WTC11 (cell line): ENCODE measurements around the gene PCDHA3. TPM values are rescaled to one million over a fixed set of nuclear protein-coding genes. Genes with fewer than 3 reads are reported as not detected.
"Not testable (repeated sequence)": the region's sequence is repeated elsewhere in the genome, so short reads cannot be mapped to it uniquely, and the experiment has no call there.

Source experiments
- ATAC-seq: fragments of 200-7000 bp; cut with Tn5 transposase; 2 replicates; pipeline ENCODE4 v1.10.0; 2021; ENCODE audit warnings: mild to moderate bottlenecking, moderate library complexity
- CTCF ChIA-PET: fragments of 300-600 bp; sonication (Branson Sonifier 250); formaldehyde crosslinking; loops from one replicate; lab custom pipeline; 2021; ENCODE audit warnings: antibody characterized with exemption; lab: Charles Lee
- POLR2A ChIA-PET: fragments of 350-600 bp; sonication (Branson Sonifier 250); formaldehyde crosslinking; loops from one replicate; lab custom pipeline; 2021; ENCODE audit warnings: antibody characterized with exemption; lab: Charles Lee
- DNase-seq: peaks from one replicate; pipeline ENCODE4 v3.0.0; 2021; ENCODE audit warnings: low spot score
- H3K27ac Mint-ChIP-seq: 2 replicates; pipeline ENCODE4 v1.8.0; 2021; ENCODE audit warnings: mixed read lengths
- H3K27me3 Mint-ChIP-seq: 2 replicates; pipeline ENCODE4 v1.8.0; 2021; ENCODE audit warnings: low read depth, mild to moderate bottlenecking, moderate library complexity, mixed read lengths
- H3K36me3 Mint-ChIP-seq: 2 replicates; pipeline ENCODE4 v1.8.0; 2021; ENCODE audit warnings: mixed read lengths
- H3K4me1 Mint-ChIP-seq: 2 replicates; pipeline ENCODE4 v1.8.0; 2022; ENCODE audit warnings: mixed read lengths
- H3K4me3 Mint-ChIP-seq: 2 replicates; pipeline ENCODE4 v1.8.0; 2021; ENCODE audit warnings: mild to moderate bottlenecking, moderate library complexity, mixed read lengths
- H3K9me3 Mint-ChIP-seq: 2 replicates; pipeline ENCODE4 v1.8.0; 2021; ENCODE audit warnings: mixed read lengths
- ATF1 ChIP-seq: sonication (generic); formaldehyde crosslinking; IDR thresholded peaks from 2 replicates; pipeline ENCODE4 v1.8.1; 2023; ENCODE audit warnings: mild to moderate bottlenecking, moderate library complexity, missing genetic modification reagents
- GABPB1 ChIP-seq: sonication (generic); formaldehyde crosslinking; IDR thresholded peaks from 2 replicates; pipeline ENCODE4 v1.8.1; 2023; ENCODE audit warnings: mild to moderate bottlenecking, missing genetic modification reagents
- GTF2I ChIP-seq: fragments of 250-450 bp; sonication (Bioruptor Pico); conservative IDR thresholded peaks from 2 replicates; pipeline ENCODE4 v1.4.0; 2021; ENCODE audit warnings: mild to moderate bottlenecking
- IRF2 ChIP-seq: sonication (generic); formaldehyde crosslinking; IDR thresholded peaks from 2 replicates; pipeline ENCODE4 v1.8.0; 2022; ENCODE audit warnings: low read depth, missing genetic modification reagents, borderline replicate concordance
- NFYB ChIP-seq: sonication (generic); formaldehyde crosslinking; conservative IDR thresholded peaks from 2 replicates; pipeline ENCODE4 v1.8.0; 2022; ENCODE audit warnings: low read depth, missing genetic modification reagents
- OVOL2 ChIP-seq: fragments of 250-450 bp; sonication (Bioruptor Pico); IDR thresholded peaks from 2 replicates; pipeline ENCODE4 v1.9.0; 2021; ENCODE audit warnings: mild to moderate bottlenecking, borderline replicate concordance
- PRRX2 ChIP-seq: fragments of 250-450 bp; sonication (Bioruptor Pico); IDR thresholded peaks from 2 replicates; pipeline ENCODE4 v1.8.0; 2021; ENCODE audit warnings: mild to moderate bottlenecking
- RORB ChIP-seq: fragments of 250-450 bp; sonication (Bioruptor Pico); IDR thresholded peaks from 2 replicates; pipeline ENCODE4 v1.9.0; 2021; ENCODE audit warnings: mild to moderate bottlenecking
- SMAD4 ChIP-seq: sonication (generic); formaldehyde crosslinking; IDR thresholded peaks from 2 replicates; pipeline ENCODE4 v1.8.0; 2022; ENCODE audit warnings: mild to moderate bottlenecking, missing genetic modification reagents
- total RNA-seq: library from RNA; stranded (reverse); gene quantifications from 3 replicates; pipeline ENCODE4 v1.2.3, GENCODE V29; 2021
- TF ChIP-seq, protein P1 (sequence below): sonication (generic); formaldehyde crosslinking; IDR thresholded peaks from 2 replicates; pipeline ENCODE4 v1.8.0; 2023; ENCODE audit warnings: mild to moderate bottlenecking, missing genetic modification reagents
- TF ChIP-seq, protein P2 (sequence below): sonication (generic); formaldehyde crosslinking; IDR thresholded peaks from 2 replicates; pipeline ENCODE4 v1.8.1; 2023; ENCODE audit warnings: mild to moderate bottlenecking, missing genetic modification reagents
- TF ChIP-seq, protein P3 (sequence below): sonication (generic); formaldehyde crosslinking; IDR thresholded peaks from 2 replicates; pipeline ENCODE4 v1.8.1; 2023; ENCODE audit warnings: mild to moderate bottlenecking, moderate library complexity, missing genetic modification reagents
- TF ChIP-seq, protein P4 (sequence below): fragments of 200-600 bp; IDR thresholded peaks from 2 replicates; pipeline ENCODE4 v1.8.0; 2022; ENCODE audit warnings: antibody characterized with exemption
- TF ChIP-seq, protein P5 (sequence below): sonication (generic); formaldehyde crosslinking; IDR thresholded peaks from 2 replicates; pipeline ENCODE4 v1.8.0; 2022; ENCODE audit warnings: missing genetic modification reagents
- TF ChIP-seq, protein P6 (sequence below): fragments of 250-450 bp; sonication (Bioruptor Pico); IDR thresholded peaks from 2 replicates; pipeline ENCODE4 v1.9.0; 2021; ENCODE audit warnings: mild to moderate bottlenecking
- TF ChIP-seq, protein P7 (sequence below): sonication (generic); formaldehyde crosslinking; IDR thresholded peaks from 2 replicates; pipeline ENCODE4 v1.8.0; 2022; ENCODE audit warnings: mild to moderate bottlenecking, missing genetic modification reagents

PCDHA3 gene
- total RNA-seq, 1 experiment from 2014 or later: 3.4 TPM

DNA sequence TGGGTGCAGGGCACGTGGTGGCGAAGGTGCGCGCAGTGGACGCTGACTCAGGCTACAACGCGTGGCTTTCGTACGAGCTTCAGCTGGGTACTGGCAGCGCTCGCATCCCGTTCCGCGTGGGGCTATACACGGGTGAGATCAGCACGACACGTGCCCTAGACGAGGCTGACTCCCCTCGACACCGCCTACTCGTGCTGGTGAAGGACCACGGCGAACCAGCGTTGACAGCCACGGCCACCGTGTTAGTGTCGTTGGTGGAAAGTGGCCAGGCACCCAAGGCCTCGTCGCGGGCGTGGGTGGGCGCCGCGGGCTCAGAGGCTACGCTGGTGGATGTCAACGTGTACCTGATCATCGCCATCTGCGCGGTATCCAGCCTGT, 4.2 kb upstream of the PCDHA3 start (continued):
- TF ChIP-seq, protein P1, sequence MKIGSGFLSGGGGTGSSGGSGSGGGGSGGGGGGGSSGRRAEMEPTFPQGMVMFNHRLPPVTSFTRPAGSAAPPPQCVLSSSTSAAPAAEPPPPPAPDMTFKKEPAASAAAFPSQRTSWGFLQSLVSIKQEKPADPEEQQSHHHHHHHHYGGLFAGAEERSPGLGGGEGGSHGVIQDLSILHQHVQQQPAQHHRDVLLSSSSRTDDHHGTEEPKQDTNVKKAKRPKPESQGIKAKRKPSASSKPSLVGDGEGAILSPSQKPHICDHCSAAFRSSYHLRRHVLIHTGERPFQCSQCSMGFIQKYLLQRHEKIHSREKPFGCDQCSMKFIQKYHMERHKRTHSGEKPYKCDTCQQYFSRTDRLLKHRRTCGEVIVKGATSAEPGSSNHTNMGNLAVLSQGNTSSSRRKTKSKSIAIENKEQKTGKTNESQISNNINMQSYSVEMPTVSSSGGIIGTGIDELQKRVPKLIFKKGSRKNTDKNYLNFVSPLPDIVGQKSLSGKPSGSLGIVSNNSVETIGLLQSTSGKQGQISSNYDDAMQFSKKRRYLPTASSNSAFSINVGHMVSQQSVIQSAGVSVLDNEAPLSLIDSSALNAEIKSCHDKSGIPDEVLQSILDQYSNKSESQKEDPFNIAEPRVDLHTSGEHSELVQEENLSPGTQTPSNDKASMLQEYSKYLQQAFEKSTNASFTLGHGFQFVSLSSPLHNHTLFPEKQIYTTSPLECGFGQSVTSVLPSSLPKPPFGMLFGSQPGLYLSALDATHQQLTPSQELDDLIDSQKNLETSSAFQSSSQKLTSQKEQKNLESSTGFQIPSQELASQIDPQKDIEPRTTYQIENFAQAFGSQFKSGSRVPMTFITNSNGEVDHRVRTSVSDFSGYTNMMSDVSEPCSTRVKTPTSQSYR: no peak
- TF ChIP-seq ATF1 (CRISPR knock-in tag) (no peak), SMAD4 (CRISPR knock-in tag) (no peak), PRRX2 (no peak)
- TF ChIP-seq, protein P2, sequence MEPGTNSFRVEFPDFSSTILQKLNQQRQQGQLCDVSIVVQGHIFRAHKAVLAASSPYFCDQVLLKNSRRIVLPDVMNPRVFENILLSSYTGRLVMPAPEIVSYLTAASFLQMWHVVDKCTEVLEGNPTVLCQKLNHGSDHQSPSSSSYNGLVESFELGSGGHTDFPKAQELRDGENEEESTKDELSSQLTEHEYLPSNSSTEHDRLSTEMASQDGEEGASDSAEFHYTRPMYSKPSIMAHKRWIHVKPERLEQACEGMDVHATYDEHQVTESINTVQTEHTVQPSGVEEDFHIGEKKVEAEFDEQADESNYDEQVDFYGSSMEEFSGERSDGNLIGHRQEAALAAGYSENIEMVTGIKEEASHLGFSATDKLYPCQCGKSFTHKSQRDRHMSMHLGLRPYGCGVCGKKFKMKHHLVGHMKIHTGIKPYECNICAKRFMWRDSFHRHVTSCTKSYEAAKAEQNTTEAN (CRISPR knock-in tag): no peak
- TF ChIP-seq, all 79 proteins: peak for 0

DNA sequence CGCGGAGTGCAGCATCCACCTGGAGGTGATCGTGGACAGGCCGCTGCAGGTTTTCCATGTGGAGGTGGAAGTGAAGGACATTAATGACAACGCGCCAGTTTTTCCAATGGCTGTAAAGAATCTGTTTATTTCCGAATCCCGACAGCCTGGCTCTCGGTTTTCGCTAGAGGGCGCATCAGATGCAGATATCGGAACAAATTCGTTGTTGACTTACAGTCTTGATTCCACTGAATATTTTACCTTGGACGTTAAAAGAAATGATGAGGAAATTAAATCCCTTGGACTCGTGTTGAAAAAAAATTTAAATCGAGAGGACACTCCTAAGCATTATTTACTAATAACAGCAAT, 611 bp downstream of the PCDHA3 start:
- POLR2A ChIA-PET: no interaction called here
- H3K4me3 Mint-ChIP-seq: peak overlapping the region; percentile 76
- TF ChIP-seq, protein P3, sequence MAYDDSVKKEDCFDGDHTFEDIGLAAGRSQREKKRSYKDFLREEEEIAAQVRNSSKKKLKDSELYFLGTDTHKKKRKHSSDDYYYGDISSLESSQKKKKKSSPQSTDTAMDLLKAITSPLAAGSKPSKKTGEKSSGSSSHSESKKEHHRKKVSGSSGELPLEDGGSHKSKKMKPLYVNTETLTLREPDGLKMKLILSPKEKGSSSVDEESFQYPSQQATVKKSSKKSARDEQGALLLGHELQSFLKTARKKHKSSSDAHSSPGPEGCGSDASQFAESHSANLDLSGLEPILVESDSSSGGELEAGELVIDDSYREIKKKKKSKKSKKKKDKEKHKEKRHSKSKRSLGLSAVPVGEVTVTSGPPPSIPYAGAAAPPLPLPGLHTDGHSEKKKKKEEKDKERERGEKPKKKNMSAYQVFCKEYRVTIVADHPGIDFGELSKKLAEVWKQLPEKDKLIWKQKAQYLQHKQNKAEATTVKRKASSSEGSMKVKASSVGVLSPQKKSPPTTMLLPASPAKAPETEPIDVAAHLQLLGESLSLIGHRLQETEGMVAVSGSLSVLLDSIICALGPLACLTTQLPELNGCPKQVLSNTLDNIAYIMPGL (CRISPR knock-in tag): no peak
- no peak for TF ChIP-seq GABPB1 (CRISPR knock-in tag)
- TF ChIP-seq, protein P4, sequence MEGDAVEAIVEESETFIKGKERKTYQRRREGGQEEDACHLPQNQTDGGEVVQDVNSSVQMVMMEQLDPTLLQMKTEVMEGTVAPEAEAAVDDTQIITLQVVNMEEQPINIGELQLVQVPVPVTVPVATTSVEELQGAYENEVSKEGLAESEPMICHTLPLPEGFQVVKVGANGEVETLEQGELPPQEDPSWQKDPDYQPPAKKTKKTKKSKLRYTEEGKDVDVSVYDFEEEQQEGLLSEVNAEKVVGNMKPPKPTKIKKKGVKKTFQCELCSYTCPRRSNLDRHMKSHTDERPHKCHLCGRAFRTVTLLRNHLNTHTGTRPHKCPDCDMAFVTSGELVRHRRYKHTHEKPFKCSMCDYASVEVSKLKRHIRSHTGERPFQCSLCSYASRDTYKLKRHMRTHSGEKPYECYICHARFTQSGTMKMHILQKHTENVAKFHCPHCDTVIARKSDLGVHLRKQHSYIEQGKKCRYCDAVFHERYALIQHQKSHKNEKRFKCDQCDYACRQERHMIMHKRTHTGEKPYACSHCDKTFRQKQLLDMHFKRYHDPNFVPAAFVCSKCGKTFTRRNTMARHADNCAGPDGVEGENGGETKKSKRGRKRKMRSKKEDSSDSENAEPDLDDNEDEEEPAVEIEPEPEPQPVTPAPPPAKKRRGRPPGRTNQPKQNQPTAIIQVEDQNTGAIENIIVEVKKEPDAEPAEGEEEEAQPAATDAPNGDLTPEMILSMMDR: peak; percentile 28; the same call in 1 of the 2 replicates
- ATAC-seq (peak; percentile 53), DNase-seq (no peak)
- H3K4me1 Mint-ChIP-seq: peaks cover 3% of the 10 kb centered on the region; the same call in 1 of the 2 replicates
- H3K27me3 Mint-ChIP-seq: no peaks in the 10 kb centered on the region
- H3K27ac Mint-ChIP-seq: no peak overlapping the region; the same call in 1 of the 2 replicates
- CTCF ChIA-PET: interaction anchor here (1.0 to 2.8 kb wide), 3 partner anchors 12 to 40 kb away, joined by 5 to 24 read pairs (median 5); partner anchors contain the start of gene PCDHA1
- H3K9me3 Mint-ChIP-seq: peaks cover 8% of the 10 kb centered on the region
- H3K36me3 Mint-ChIP-seq: peaks cover 16% of the 10 kb centered on the region

DNA sequence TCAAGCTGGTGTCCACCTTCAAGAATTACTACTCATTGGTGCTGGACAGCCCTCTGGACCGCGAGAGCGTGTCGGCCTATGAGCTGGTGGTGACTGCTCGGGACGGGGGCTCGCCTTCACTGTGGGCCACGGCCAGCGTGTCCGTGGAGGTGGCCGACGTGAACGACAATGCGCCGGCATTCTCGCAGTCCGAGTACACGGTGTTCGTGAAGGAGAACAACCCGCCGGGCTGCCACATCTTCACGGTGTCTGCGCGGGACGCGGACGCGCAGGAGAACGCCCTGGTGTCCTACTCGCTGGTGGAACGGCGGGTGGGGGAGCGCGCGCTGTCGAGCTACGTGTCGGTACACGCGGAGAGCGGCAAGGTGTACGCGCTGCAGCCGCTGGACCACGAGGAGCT, 1.5 kb downstream of the PCDHA3 start:
- CTCF ChIA-PET: interaction anchor here (1.3 to 2.8 kb wide), 2 partner anchors 17 to 54 kb away, joined by 4 to 24 read pairs; partner anchors contain the start of genes PCDHA1 and PCDHA10
- H3K4me1 Mint-ChIP-seq, H3K27ac Mint-ChIP-seq, DNase-seq, POLR2A ChIA-PET, H3K4me3 Mint-ChIP-seq, ATAC-seq, H3K9me3 Mint-ChIP-seq, H3K27me3 Mint-ChIP-seq: not testable (repeated sequence)
- peaks cover 16% of the 10 kb centered on the region for H3K36me3 Mint-ChIP-seq

DNA sequence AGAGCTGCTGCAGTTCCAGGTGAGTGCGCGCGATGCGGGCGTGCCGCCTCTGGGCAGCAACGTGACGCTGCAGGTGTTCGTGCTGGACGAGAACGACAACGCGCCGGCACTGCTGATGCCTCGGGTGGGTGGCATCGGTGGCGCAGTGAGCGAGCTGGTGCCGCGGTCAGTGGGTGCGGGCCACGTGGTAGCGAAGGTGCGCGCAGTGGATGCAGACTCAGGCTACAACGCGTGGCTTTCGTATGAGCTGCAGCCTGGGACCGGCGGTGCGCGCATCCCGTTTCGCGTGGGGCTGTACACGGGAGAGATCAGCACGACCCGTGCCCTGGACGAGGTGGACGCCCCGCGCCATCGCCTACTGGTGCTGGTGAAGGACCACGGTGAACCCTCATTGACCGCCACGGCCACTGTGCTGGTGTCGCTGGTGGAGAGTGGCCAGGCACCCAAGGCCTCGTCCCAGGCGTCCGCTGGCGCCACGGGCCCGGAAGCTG, 2.0 kb downstream of the PCDHA3 start:
- no peak for ATAC-seq
- H3K36me3 Mint-ChIP-seq: peaks cover 16% of the 10 kb centered on the region
- H3K4me1 Mint-ChIP-seq: peaks cover 6% of the 10 kb centered on the region
- no peak overlapping the region for H3K4me3 Mint-ChIP-seq
- H3K27ac Mint-ChIP-seq: no peak overlapping the region
- peaks cover 8% of the 10 kb centered on the region for H3K9me3 Mint-ChIP-seq
- ChIA-PET CTCF (interaction anchor here (1.3 to 2.8 kb wide), 2 partner anchors 17 to 53 kb away, joined by 4 to 24 read pairs; partner anchors contain the start of genes PCDHA1 and PCDHA10), POLR2A (no interaction called here)
- no peak for DNase-seq
- H3K27me3 Mint-ChIP-seq: no peaks in the 10 kb centered on the region
- TF ChIP-seq NFYB (CRISPR knock-in tag) (no peak), IRF2 (no peak), RORB (CRISPR knock-in tag) (no peak), OVOL2 (CRISPR knock-in tag) (no peak), GTF2I (no peak)
- TF ChIP-seq, protein P5, sequence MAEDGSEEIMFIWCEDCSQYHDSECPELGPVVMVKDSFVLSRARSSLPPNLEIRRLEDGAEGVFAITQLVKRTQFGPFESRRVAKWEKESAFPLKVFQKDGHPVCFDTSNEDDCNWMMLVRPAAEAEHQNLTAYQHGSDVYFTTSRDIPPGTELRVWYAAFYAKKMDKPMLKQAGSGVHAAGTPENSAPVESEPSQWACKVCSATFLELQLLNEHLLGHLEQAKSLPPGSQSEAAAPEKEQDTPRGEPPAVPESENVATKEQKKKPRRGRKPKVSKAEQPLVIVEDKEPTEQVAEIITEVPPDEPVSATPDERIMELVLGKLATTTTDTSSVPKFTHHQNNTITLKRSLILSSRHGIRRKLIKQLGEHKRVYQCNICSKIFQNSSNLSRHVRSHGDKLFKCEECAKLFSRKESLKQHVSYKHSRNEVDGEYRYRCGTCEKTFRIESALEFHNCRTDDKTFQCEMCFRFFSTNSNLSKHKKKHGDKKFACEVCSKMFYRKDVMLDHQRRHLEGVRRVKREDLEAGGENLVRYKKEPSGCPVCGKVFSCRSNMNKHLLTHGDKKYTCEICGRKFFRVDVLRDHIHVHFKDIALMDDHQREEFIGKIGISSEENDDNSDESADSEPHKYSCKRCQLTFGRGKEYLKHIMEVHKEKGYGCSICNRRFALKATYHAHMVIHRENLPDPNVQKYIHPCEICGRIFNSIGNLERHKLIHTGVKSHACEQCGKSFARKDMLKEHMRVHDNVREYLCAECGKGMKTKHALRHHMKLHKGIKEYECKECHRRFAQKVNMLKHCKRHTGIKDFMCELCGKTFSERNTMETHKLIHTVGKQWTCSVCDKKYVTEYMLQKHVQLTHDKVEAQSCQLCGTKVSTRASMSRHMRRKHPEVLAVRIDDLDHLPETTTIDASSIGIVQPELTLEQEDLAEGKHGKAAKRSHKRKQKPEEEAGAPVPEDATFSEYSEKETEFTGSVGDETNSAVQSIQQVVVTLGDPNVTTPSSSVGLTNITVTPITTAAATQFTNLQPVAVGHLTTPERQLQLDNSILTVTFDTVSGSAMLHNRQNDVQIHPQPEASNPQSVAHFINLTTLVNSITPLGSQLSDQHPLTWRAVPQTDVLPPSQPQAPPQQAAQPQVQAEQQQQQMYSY (CRISPR knock-in tag): no peak
- TF ChIP-seq, protein P6, sequence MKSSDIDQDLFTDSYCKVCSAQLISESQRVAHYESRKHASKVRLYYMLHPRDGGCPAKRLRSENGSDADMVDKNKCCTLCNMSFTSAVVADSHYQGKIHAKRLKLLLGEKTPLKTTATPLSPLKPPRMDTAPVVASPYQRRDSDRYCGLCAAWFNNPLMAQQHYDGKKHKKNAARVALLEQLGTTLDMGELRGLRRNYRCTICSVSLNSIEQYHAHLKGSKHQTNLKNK (CRISPR knock-in tag): no peak
- TF ChIP-seq, protein P7, sequence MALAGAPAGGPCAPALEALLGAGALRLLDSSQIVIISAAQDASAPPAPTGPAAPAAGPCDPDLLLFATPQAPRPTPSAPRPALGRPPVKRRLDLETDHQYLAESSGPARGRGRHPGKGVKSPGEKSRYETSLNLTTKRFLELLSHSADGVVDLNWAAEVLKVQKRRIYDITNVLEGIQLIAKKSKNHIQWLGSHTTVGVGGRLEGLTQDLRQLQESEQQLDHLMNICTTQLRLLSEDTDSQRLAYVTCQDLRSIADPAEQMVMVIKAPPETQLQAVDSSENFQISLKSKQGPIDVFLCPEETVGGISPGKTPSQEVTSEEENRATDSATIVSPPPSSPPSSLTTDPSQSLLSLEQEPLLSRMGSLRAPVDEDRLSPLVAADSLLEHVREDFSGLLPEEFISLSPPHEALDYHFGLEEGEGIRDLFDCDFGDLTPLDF (CRISPR knock-in tag): no peak
